ENCODE results near the gene WDFY4.

WDFY4 gene

DNA sequence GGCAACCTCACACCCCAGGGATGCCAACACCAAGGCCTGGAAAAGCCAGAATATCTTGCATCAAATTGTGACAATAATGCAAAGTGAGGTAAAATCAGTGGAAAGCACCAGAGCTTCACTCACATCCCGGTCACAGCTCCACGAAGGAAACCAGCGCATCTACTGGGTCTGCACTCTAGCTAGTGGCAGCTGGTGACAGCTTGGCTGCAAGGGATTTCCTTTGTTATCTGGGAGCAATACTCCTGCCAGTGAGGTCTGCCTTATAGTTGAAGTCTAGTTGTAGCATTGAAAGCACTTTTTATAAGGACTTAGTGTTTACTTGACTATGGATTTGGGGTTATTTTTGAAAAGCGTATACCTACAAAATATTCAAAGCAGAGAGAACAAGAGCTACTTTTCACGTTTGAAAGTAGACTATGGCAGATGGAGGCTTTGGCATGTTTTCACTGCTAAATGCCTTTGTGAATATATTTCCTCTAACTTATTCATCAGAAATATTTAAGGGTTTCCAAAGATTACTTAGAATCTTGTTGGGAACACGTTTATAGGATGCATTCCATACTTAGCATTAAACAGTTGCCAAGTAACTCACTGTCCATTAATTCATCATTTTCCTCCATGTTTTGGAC is 26.1 kb downstream of the WDFY4 start:
- Histone ChIP-seq H4K20me1 (ENCODE audit: insufficient read depth, low read length, poor library complexity, severe bottlenecking) (no peaks in the 10 kb centered on the region), H3K4me3 (ENCODE audit: low read length, poor library complexity, severe bottlenecking) (no peak overlapping the region), H3F3A (ENCODE audit: low read depth) (no peaks in the 10 kb centered on the region), H3K4me2 (ENCODE audit: low read depth, low read length, poor library complexity, severe bottlenecking) (no peak overlapping the region), H3K36me3 (ENCODE audit: insufficient read depth, low read length) (no peaks in the 10 kb centered on the region), H3K9ac (ENCODE audit: low read depth, low read length, poor library complexity, severe bottlenecking) (no peak overlapping the region), H3K4me1 (ENCODE audit: insufficient read depth, low read length, poor library complexity, severe bottlenecking) (no peaks in the 10 kb centered on the region), H3K9me2 (replicated peaks; ENCODE audit: low read depth, low read length) (no peaks in the 10 kb centered on the region), H2AFZ (ENCODE audit: low read length) (no peak overlapping the region), H3K79me2 (ENCODE audit: insufficient read depth, low read length) (no peaks in the 10 kb centered on the region), H3K27me3 (ENCODE audit: insufficient read depth, low read length, poor library complexity, severe bottlenecking) (peaks cover 21% of the 10 kb centered on the region), H3K9me3 (ENCODE audit: insufficient read depth, low read depth, low read length) (no peaks in the 10 kb centered on the region)
- TF ChIP-seq CTCF (conservative IDR thresholded peaks at IDR 0.05; ENCODE audit: low read length) (no peak), EZH2phosphoT487 (IDR thresholded peaks at IDR 0.05; ENCODE audit: borderline replicate concordance) (no peak)

DNA sequence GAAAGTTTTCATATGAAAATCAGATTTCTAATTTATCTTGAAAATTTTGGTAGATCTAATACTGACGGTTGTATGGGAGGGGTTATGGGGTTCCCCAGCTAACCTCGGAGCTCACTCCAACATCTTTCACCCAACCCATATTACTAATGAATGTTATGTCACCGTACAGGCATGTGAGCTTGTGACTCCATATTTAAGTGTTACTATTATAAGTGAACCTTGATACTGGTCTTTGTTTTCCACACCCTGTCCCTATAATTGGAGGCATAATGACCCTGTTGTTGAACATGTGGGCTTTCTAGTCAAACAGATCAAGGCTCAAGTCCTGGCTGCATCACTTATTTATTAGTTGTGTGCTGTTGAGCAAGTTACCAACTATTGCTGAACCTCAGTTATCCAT is 27.2 kb downstream of the WDFY4 start:
- H3K36me3 ChIP-seq (ENCODE audit: insufficient read depth, low read length), result no peaks in the 10 kb centered on the region
- no peaks in the 10 kb centered on the region for H3K4me1 ChIP-seq (ENCODE audit: insufficient read depth, low read length, poor library complexity, severe bottlenecking)
- no peaks in the 10 kb centered on the region for H4K20me1 ChIP-seq (ENCODE audit: insufficient read depth, low read length, poor library complexity, severe bottlenecking)
- no peak for TF ChIP-seq CTCF (conservative IDR thresholded peaks at IDR 0.05; ENCODE audit: low read length)
- TF ChIP-seq EZH2phosphoT487 (IDR thresholded peaks at IDR 0.05; ENCODE audit: borderline replicate concordance), result no peak
- H3K4me2 ChIP-seq (ENCODE audit: low read depth, low read length, poor library complexity, severe bottlenecking), result no peak overlapping the region
- H2AFZ ChIP-seq (ENCODE audit: low read length), result no peak overlapping the region
- H3K79me2 ChIP-seq (ENCODE audit: insufficient read depth, low read length), result no peaks in the 10 kb centered on the region
- H3F3A ChIP-seq (ENCODE audit: low read depth), result no peaks in the 10 kb centered on the region
- no peaks in the 10 kb centered on the region for H3K9me3 ChIP-seq (ENCODE audit: insufficient read depth, low read depth, low read length)
- H3K27me3 ChIP-seq (ENCODE audit: insufficient read depth, low read length, poor library complexity, severe bottlenecking), result peaks cover 13% of the 10 kb centered on the region
- no peaks in the 10 kb centered on the region for H3K9me2 ChIP-seq (replicated peaks; ENCODE audit: low read depth, low read length)
- no peak overlapping the region for H3K9ac ChIP-seq (ENCODE audit: low read depth, low read length, poor library complexity, severe bottlenecking)
- no peak overlapping the region for H3K4me3 ChIP-seq (ENCODE audit: low read length, poor library complexity, severe bottlenecking)

- H2AFZ ChIP-seq (ENCODE audit: low read length), result no peak overlapping the region
- H3K36me3 ChIP-seq (ENCODE audit: insufficient read depth, low read length), result no peaks in the 10 kb centered on the region
- H3K79me2 ChIP-seq (ENCODE audit: insufficient read depth, low read length), result no peaks in the 10 kb centered on the region
- no peaks in the 10 kb centered on the region for H3K9me2 ChIP-seq (replicated peaks; ENCODE audit: low read depth, low read length)
- no peak overlapping the region for H3K4me3 ChIP-seq (ENCODE audit: low read length, poor library complexity, severe bottlenecking)
- H3K27me3 ChIP-seq (ENCODE audit: insufficient read depth, low read length, poor library complexity, severe bottlenecking), result no peaks in the 10 kb centered on the region
- TF ChIP-seq CTCF (conservative IDR thresholded peaks at IDR 0.05; ENCODE audit: low read length), result no peak
- no peak for TF ChIP-seq EZH2phosphoT487 (IDR thresholded peaks at IDR 0.05; ENCODE audit: borderline replicate concordance)
- no peak overlapping the region for H3K9ac ChIP-seq (ENCODE audit: low read depth, low read length, poor library complexity, severe bottlenecking)
- H3K9me3 ChIP-seq (ENCODE audit: insufficient read depth, low read depth, low read length), result no peaks in the 10 kb centered on the region
- no peaks in the 10 kb centered on the region for H3K4me1 ChIP-seq (ENCODE audit: insufficient read depth, low read length, poor library complexity, severe bottlenecking)
- no peak overlapping the region for H3K4me2 ChIP-seq (ENCODE audit: low read depth, low read length, poor library complexity, severe bottlenecking)
- no peaks in the 10 kb centered on the region for H3F3A ChIP-seq (ENCODE audit: low read depth)
- H4K20me1 ChIP-seq (ENCODE audit: insufficient read depth, low read length, poor library complexity, severe bottlenecking), result no peaks in the 10 kb centered on the region
Measured at GRCh38 chr10:48714088-48714487, 29.4 kb downstream of the WDFY4 start.
